ENCODE results near the gene ARHGAP24.
"Not testable (repeated sequence)": the region's sequence is repeated elsewhere in the genome, so short reads cannot be mapped to it uniquely, and the experiment has no call there.

Gene ARHGAP24

GRCh38 chr4:85964298-85964697 lies 489.3 kb downstream of the ARHGAP24 start:
- DNase-seq (ENCODE audit: low read depth): no peak

GRCh38 chr4:85965017-85965416 lies 490.1 kb downstream of the ARHGAP24 start:
- not testable (repeated sequence) for DNase-seq (ENCODE audit: low read depth)

- DNase-seq (ENCODE audit: low read depth): no peak
These were observed 490.6 kb downstream of the ARHGAP24 start for GRCh38 chr4:85965529-85965928.

DNA sequence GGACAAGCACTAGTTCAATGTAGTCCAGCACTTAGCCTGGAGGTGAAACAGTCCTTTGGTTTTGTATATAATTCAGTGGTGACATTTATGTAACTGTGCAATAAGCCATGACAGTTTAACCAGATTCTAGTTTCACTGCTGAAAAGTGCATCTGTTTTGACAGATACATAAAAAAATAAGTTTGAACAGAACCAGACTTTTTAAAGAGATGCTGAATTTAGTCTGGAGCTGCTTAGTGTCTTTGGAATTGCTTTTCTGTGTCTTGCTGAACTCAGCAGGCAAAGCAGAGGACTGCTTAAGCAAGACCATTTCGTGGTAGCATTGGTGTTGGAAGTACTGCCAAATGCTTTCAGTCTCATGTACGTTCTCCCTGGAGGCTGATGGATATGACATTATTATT lies 491.4 kb downstream of the ARHGAP24 start:
- DNase-seq (ENCODE audit: low read depth): no peak

- DNase-seq (ENCODE audit: low read depth): no peak
These were observed 492.9 kb downstream of the ARHGAP24 start for GRCh38 chr4:85967872-85968271.

- DNase-seq (ENCODE audit: low read depth): no peak
These were observed 494.2 kb downstream of the ARHGAP24 start for GRCh38 chr4:85968945-85969819.

- no peak for DNase-seq (ENCODE audit: low read depth)
These were observed 495.6 kb downstream of the ARHGAP24 start for GRCh38 chr4:85970535-85970934.

GRCh38 chr4:85979276-85979675 lies 504.3 kb downstream of the ARHGAP24 start:
- no peak for DNase-seq (ENCODE audit: low read depth)

GRCh38 chr4:85986266-85986665 lies 511.3 kb downstream of the ARHGAP24 start:
- no peak for DNase-seq (ENCODE audit: low read depth)

DNA sequence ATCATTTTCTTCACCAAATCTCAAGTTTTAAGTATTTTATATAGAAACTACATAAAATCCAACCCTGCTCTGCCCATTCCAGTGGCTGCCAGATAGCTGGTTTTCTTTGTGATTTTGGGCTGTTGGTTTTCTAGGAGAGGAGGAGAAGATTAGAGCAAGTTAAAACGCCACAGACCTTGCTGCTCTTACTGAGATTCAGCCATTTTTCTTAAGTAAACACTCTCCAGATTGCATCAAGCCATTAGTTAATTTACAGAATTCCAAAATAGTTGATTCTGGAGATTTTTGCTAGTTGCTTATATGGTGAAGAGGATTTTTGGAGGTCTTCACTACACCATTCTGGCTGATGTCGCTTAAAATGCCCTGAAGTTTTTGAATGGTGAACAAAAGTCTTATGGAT lies 518.7 kb downstream of the ARHGAP24 start:
- DNase-seq (ENCODE audit: low read depth): no peak

- DNase-seq (ENCODE audit: low read depth): no peak
These were observed 519.6 kb downstream of the ARHGAP24 start for GRCh38 chr4:85994576-85994975.

DNA sequence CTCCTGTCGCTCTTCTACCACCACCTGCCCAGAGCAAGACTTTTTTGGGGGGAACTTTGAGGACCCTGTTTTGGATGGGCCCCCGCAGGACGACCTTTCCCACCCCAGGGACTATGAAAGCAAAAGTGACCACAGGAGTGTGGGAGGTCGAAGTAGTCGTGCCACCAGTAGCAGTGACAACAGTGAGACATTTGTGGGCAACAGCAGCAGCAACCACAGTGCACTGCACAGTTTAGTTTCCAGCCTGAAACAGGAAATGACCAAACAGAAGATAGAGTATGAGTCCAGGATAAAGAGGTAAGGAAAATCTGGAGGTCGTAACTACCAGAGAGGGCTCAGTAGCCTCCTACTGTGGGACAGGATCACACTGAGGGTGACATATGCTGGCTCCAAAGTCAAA lies 520.4 kb downstream of the ARHGAP24 start:
- DNase-seq (ENCODE audit: low read depth): no peak

DNA sequence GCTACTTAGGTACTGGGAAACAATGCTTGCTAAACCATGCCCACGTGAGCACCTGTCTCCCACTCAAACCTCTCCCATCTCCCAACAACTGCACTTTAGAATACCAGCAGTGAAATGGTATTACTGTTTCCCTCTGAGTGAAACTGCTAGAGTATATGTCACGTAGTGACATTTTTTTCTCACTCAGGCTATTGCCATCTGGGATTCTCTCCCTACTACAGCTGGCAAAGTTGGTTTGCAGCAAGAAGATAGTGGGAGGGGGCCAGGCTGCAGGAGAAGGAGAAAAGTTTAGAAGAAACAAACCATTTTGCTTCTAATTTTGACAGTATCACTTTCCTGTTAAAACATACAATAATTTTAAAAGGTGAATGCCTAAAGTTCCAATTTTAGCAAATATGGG lies 526.6 kb downstream of the ARHGAP24 start:
- no peak for DNase-seq (ENCODE audit: low read depth)

- no peak for DNase-seq (ENCODE audit: low read depth)
These were observed 529.1 kb downstream of the ARHGAP24 start for GRCh38 chr4:86004030-86004429.

DNA sequence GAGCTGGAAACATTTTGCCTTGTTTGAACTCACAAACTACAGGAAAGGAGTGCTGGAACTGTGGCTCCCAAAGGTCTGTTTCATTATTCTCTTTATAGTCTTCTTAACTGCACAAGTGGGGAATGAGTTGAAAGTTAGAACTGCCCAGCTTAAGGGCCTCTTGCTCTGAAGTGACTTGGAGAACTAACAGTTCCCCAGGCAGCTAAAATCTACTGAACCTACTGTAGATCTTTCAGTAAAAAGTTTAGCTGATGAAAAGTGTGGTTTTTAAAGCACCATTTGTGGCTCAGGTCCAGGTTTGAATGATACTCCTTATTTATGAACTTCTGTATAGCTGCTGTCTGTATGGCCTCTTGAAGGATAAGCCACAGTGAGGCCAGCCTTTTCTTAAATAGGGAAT lies 531.1 kb downstream of the ARHGAP24 start:
- DNase-seq (ENCODE audit: low read depth): no peak

GRCh38 chr4:86007042-86007441 lies 532.1 kb downstream of the ARHGAP24 start:
- DNase-seq (ENCODE audit: low read depth): no peak

DNA sequence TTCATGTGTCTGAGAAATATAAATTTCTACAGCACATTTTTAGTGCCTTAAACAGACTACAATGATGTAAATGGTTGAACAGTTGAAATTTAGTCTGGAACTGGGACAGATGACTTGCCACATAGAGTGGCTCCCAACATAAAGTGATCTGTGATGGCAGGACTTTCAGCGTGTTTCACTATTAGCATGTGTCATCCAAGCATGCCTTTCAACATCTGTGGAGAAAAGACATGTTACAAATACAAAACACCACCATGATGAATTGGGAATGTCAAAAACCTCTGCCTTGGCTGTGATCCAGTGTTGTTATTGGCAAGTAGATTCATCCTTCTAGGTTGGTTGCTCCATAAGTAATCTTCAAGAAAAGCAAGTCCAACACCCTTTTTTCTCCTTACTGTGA lies 536.2 kb downstream of the ARHGAP24 start:
- DNase-seq (ENCODE audit: low read depth): no peak

DNA sequence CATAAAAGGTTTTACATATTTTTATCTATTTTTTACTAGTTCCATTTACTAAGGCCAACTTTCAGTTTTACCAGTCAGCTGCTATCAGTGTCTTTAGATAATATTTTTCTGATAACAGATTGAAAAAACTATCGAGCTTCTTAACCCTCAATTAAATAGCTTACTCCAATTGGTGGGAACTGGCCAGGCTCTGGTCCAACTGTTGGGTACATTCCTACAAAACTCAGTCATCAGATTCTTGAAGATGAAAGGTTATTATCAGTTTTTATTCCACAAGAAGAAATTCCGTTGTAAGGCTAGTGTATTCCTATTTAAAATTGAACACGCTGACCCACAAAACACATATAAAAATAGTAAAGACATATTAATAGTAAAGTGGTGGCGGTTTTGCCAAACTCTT lies 538.7 kb downstream of the ARHGAP24 start:
- DNase-seq (ENCODE audit: low read depth): no peak

DNA sequence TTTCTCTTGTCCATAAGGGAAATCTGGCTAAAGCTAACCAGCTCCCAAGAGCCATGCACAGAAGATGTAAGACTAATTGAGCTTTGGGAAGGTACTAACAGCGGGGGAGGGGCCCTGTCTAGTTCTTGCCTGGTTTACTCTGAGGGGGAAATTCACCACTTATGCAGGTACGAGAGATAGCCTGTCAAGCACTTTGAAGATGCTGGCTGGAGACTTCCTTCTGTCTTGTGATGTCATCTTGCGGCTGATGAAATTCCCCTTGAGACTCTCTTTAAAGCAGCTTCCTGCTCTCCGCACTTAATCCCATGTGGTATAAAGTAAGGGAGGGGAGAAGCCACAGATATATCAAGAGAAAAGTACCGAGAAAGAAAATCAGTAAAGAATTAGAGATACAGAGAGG lies 539.6 kb downstream of the ARHGAP24 start:
- no peak for DNase-seq (ENCODE audit: low read depth)

- no peak for DNase-seq (ENCODE audit: low read depth)
These were observed 540.7 kb downstream of the ARHGAP24 start for GRCh38 chr4:86015412-86016350.

GRCh38 chr4:86019362-86019761 lies 544.4 kb downstream of the ARHGAP24 start:
- DNase-seq (ENCODE audit: low read depth): no peak

DNA sequence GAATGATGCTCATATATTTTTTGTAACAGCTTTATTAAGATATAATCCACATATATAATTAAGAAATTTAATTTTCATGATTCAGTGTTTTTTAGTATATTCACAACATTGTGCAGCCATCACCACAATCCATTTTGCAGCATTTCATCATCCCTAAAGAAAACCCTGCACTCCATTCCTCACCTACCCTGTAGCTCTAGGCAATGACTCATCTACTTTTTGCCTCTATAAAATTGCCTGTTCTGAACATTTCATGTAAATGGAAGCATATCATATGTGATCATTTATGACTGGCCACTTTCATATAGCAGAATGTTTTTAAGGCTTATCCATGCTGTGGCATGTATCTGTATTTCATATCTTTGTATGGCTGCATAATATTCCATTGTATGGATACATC lies 545.0 kb downstream of the ARHGAP24 start:
- no peak for DNase-seq (ENCODE audit: low read depth)

GRCh38 chr4:86021671-86022070 lies 546.7 kb downstream of the ARHGAP24 start:
- not testable (repeated sequence) for DNase-seq (ENCODE audit: low read depth)

Data from stimulated activated CD8-positive, alpha-beta memory T cell treated with anti-CD3 and anti-CD28 coated beads, Interleukin-7, amount 100 ng/mL, for 24 hours (primary cell).